Neural cell (in vitro differentiated cells): ENCODE measurements around the gene ALOX5.

Source experiments
- CTCF ChIP-seq: fragments of 450-650 bp; IDR thresholded peaks from 2 replicates; pipeline ENCODE4 v1.5.1; 2014; ENCODE audit warnings: antibody characterized with exemption, mild to moderate bottlenecking, moderate library complexity; ENCODE audit not compliant: poor library complexity, severe bottlenecking
- EP300 ChIP-seq: fragments of 450-650 bp; conservative IDR thresholded peaks from 2 replicates; pipeline ENCODE4 v1.6.1; 2014; ENCODE audit warnings: antibody characterized with exemption, mild to moderate bottlenecking, moderate library complexity; ENCODE audit not compliant: poor library complexity, severe bottlenecking
- EZH2 ChIP-seq: fragments of 200-600, 300-800 bp; shearing (Covaris generic), sonication (generic); IDR thresholded peaks from 2 replicates; pipeline ENCODE4 v1.6.1; 2014; ENCODE audit warnings: antibody characterized with exemption, low read length, borderline replicate concordance, mild to moderate bottlenecking; ENCODE audit not compliant: insufficient read depth, poor library complexity, severe bottlenecking
- POLR2AphosphoS5 ChIP-seq: IDR thresholded peaks from 2 replicates; pipeline ENCODE4 v1.6.1; 2012
- TAF1 ChIP-seq: IDR thresholded peaks from 2 replicates; pipeline ENCODE4 v1.6.1; 2012; ENCODE audit warnings: low read depth
- TF ChIP-seq, protein P1 (sequence below): IDR thresholded peaks from 2 replicates; pipeline ENCODE4 v1.6.1; 2012; ENCODE audit warnings: borderline replicate concordance

DNA sequence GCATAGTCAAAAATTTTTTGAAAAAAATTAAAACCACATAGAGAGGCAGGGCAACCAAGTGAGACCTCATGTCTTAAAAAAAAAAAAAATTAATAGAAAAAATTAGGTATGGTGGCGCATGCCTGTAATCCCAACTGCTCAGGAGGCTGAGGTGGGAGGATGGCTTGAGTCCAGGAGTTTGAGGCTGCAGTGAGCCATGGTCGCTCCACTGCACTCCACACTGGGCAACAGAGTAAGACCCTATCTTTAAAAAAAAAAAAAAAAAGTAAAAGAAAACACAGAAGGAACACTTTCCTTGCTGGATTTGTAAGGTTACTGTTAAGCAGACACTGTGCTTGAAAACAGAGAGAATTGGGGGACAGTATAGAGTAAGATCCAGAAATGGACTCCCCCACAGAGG is 58.1 kb downstream of the ALOX5 start:
- TF ChIP-seq CTCF = no peak
- no peak for TF ChIP-seq EZH2
- TF ChIP-seq, protein P1, sequence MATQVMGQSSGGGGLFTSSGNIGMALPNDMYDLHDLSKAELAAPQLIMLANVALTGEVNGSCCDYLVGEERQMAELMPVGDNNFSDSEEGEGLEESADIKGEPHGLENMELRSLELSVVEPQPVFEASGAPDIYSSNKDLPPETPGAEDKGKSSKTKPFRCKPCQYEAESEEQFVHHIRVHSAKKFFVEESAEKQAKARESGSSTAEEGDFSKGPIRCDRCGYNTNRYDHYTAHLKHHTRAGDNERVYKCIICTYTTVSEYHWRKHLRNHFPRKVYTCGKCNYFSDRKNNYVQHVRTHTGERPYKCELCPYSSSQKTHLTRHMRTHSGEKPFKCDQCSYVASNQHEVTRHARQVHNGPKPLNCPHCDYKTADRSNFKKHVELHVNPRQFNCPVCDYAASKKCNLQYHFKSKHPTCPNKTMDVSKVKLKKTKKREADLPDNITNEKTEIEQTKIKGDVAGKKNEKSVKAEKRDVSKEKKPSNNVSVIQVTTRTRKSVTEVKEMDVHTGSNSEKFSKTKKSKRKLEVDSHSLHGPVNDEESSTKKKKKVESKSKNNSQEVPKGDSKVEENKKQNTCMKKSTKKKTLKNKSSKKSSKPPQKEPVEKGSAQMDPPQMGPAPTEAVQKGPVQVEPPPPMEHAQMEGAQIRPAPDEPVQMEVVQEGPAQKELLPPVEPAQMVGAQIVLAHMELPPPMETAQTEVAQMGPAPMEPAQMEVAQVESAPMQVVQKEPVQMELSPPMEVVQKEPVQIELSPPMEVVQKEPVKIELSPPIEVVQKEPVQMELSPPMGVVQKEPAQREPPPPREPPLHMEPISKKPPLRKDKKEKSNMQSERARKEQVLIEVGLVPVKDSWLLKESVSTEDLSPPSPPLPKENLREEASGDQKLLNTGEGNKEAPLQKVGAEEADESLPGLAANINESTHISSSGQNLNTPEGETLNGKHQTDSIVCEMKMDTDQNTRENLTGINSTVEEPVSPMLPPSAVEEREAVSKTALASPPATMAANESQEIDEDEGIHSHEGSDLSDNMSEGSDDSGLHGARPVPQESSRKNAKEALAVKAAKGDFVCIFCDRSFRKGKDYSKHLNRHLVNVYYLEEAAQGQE = no peak
- TF ChIP-seq POLR2AphosphoS5 = no peak
- no peak for TF ChIP-seq TAF1
- TF ChIP-seq EP300 = no peak
